ENCODE results near the gene FGD5. TPM values are rescaled to one million over a fixed set of nuclear protein-coding genes. Genes with fewer than 3 reads are reported as not detected.

FGD5 gene
- polyA plus RNA-seq, 1 donor (not counting 4 experiments of a cell fraction or from before 2014, with no cell fraction given): not detected

- Histone ChIP-seq H3K27ac (ENCODE audit: control insufficient read depth, insufficient read depth, low read length) (no peak overlapping the region), H3K36me3 (ENCODE audit: control insufficient read depth in 2 of 2, extremely low read depth in 1 of 2, insufficient read depth in 2 of 2, low read length in 2 of 2) (no peaks in the 10 kb centered on the region), H3K9me1 (ENCODE audit: control insufficient read depth, extremely low read depth, insufficient read depth, low read length) (no peaks in the 10 kb centered on the region), H2AFZ (ENCODE audit: control insufficient read depth, low read length) (peak overlapping the region; percentile 77), H3K9me3 (ENCODE audit: control insufficient read depth, low read depth, low read length) (no peaks in the 10 kb centered on the region), H3K9ac (ENCODE audit: control insufficient read depth, extremely low read depth, insufficient read depth, low read length) (no peak overlapping the region), H3K27me3 (ENCODE audit: control insufficient read depth, extremely low read depth, insufficient read depth, low read length) (peaks cover 20% of the 10 kb centered on the region), H3K4me1 (ENCODE audit: control insufficient read depth, extremely low read depth, insufficient read depth, low read length) (peaks cover 8% of the 10 kb centered on the region), H4K20me1 (ENCODE audit: control insufficient read depth, extremely low read depth, insufficient read depth, low read length) (no peaks in the 10 kb centered on the region), H3K4me3 (ENCODE audit: control insufficient read depth in 2 of 3, extremely low read depth in 1 of 3, insufficient read depth in 2 of 3, low read depth in 1 of 3, low read length in 3 of 3) (no peak overlapping the region), H3K79me2 (ENCODE audit: control insufficient read depth, insufficient read depth, low read length) (no peaks in the 10 kb centered on the region), H3K4me2 (ENCODE audit: control insufficient read depth, extremely low read depth, insufficient read depth, low read depth, low read length) (peak overlapping the region; percentile 42)
- DNase-seq (ENCODE audit: low read depth, low spot score) (no peak), FAIRE-seq (no peak)
- TF ChIP-seq CTCF (optimal IDR thresholded peaks at IDR 0.05 in 1 of 3, IDR thresholded peaks at IDR 0.05 in 1 of 3, conservative IDR thresholded peaks at IDR 0.05 in 1 of 3; ENCODE audit: extremely low read depth in 1 of 3, insufficient read depth in 2 of 3, low read length in 3 of 3) (no peak), EZH2 (IDR thresholded peaks at IDR 0.05; ENCODE audit: low read length) (no peak)
- dilution Hi-C loops (cut with MboI; ENCODE audit: extremely low pct_ligation_motif_present, low sequenced_read_pairs): no loop called here
These were observed 29.1 kb downstream of the FGD5 start for GRCh38 chr3:14847613-14848541.

- FAIRE-seq (no peak), DNase-seq (ENCODE audit: low read depth, low spot score) (no peak)
- H3K4me2 ChIP-seq (ENCODE audit: control insufficient read depth, extremely low read depth, insufficient read depth, low read depth, low read length): no peak overlapping the region
- no peaks in the 10 kb centered on the region for H3K9me1 ChIP-seq (ENCODE audit: control insufficient read depth, extremely low read depth, insufficient read depth, low read length)
- H2AFZ ChIP-seq (ENCODE audit: control insufficient read depth, low read length): no peak overlapping the region
- dilution Hi-C loops (cut with MboI; ENCODE audit: extremely low pct_ligation_motif_present, low sequenced_read_pairs): no loop called here
- H3K4me3 ChIP-seq (ENCODE audit: control insufficient read depth in 2 of 3, extremely low read depth in 1 of 3, insufficient read depth in 2 of 3, low read depth in 1 of 3, low read length in 3 of 3): no peak overlapping the region
- no peaks in the 10 kb centered on the region for H4K20me1 ChIP-seq (ENCODE audit: control insufficient read depth, extremely low read depth, insufficient read depth, low read length)
- no peaks in the 10 kb centered on the region for H3K36me3 ChIP-seq (ENCODE audit: control insufficient read depth in 2 of 2, extremely low read depth in 1 of 2, insufficient read depth in 2 of 2, low read length in 2 of 2)
- no peaks in the 10 kb centered on the region for H3K9me3 ChIP-seq (ENCODE audit: control insufficient read depth, low read depth, low read length)
- no peak overlapping the region for H3K27ac ChIP-seq (ENCODE audit: control insufficient read depth, insufficient read depth, low read length)
- TF ChIP-seq EZH2 (IDR thresholded peaks at IDR 0.05; ENCODE audit: low read length) (no peak), CTCF (optimal IDR thresholded peaks at IDR 0.05 in 1 of 3, IDR thresholded peaks at IDR 0.05 in 1 of 3, conservative IDR thresholded peaks at IDR 0.05 in 1 of 3; ENCODE audit: extremely low read depth in 1 of 3, insufficient read depth in 2 of 3, low read length in 3 of 3) (no peak)
- peaks cover 8% of the 10 kb centered on the region for H3K4me1 ChIP-seq (ENCODE audit: control insufficient read depth, extremely low read depth, insufficient read depth, low read length)
- H3K9ac ChIP-seq (ENCODE audit: control insufficient read depth, extremely low read depth, insufficient read depth, low read length): no peak overlapping the region
- peaks cover 20% of the 10 kb centered on the region for H3K27me3 ChIP-seq (ENCODE audit: control insufficient read depth, extremely low read depth, insufficient read depth, low read length)
- H3K79me2 ChIP-seq (ENCODE audit: control insufficient read depth, insufficient read depth, low read length): no peaks in the 10 kb centered on the region
These were observed 30.1 kb downstream of the FGD5 start for GRCh38 chr3:14848906-14849305.

Data from keratinocyte (primary cell).